Liver (tissue), 9 donors: ENCODE data around the gene SUCLG2. TPM values are rescaled to one million over a fixed set of nuclear protein-coding genes. Genes with fewer than 3 reads are reported as not detected.

Source experiments
- DNase-seq: peaks from one replicate; pipeline ENCODE4 v3.0.0-alpha.2; 2017; ENCODE audit warnings: low spot score
- H3K27ac ChIP-seq, 2 donors: one replicate each; pipeline ENCODE4 v1.7.0; 2013; ENCODE audit warnings: inconsistent platforms in 2 of 2, low read length in 2 of 2, control low read depth in 1 of 2, low read depth in 1 of 2, mild to moderate bottlenecking in 1 of 2
- H3K27me3 ChIP-seq, 4 donors: one replicate each; pipeline versions ENCODE4 v1.6.1 to v1.7.0; 2013; ENCODE audit warnings: low read length in 3 of 4, inconsistent platforms in 1 of 4, mild to moderate bottlenecking in 1 of 4, moderate library complexity in 1 of 4; ENCODE audit not compliant: control insufficient read depth in 4 of 4, insufficient read depth in 4 of 4
- H3K36me3 ChIP-seq, 4 donors: one replicate each; pipeline versions ENCODE4 v1.6.1 to v1.7.0; 2013; ENCODE audit warnings: low read length in 3 of 4, mild to moderate bottlenecking in 3 of 4, low read depth in 1 of 4, moderate library complexity in 1 of 4; ENCODE audit not compliant: control insufficient read depth in 4 of 4, insufficient read depth in 3 of 4
- H3K4me1 ChIP-seq, 4 donors: one replicate each; pipeline versions ENCODE4 v1.6.1 to v1.7.0; 2013; ENCODE audit warnings: low read length in 3 of 4, mild to moderate bottlenecking in 3 of 4, moderate library complexity in 1 of 4; ENCODE audit not compliant: control insufficient read depth in 4 of 4, insufficient read depth in 4 of 4
- H3K4me3 ChIP-seq, 3 donors: one replicate each; pipeline versions ENCODE4 v1.6.1 to v1.7.0; 2013; ENCODE audit warnings: low read length in 3 of 3, control low read depth in 1 of 3, low read depth in 1 of 3, mild to moderate bottlenecking in 1 of 3
- H3K9ac ChIP-seq, 2 donors: one replicate each; pipeline ENCODE4 v1.7.0; 2013; ENCODE audit warnings: low read length in 2 of 2, mild to moderate bottlenecking in 2 of 2, moderate library complexity in 2 of 2, control low read depth in 1 of 2, low read depth in 1 of 2
- H3K9me3 ChIP-seq, 4 donors: one replicate each; pipeline versions ENCODE4 v1.6.1 to v1.7.0; 2013; ENCODE audit warnings: low read length in 3 of 4; ENCODE audit not compliant: control insufficient read depth in 4 of 4
- ATF3 ChIP-seq: IDR thresholded peaks from 2 replicates; pipeline ENCODE4 v1.6.1; 2016; ENCODE audit warnings: antibody characterized with exemption
- CTCF ChIP-seq: fragments of 150-350 bp; IDR thresholded peaks from 2 replicates; pipeline ENCODE4 v1.5.1; 2017; ENCODE audit warnings: improper control_type of control experiment, low read depth, low read length; ENCODE audit not compliant: missing input control
- EGR1 ChIP-seq, 2 donors: IDR thresholded peaks; 2 replicates each; pipeline ENCODE4 v1.6.1; 2016 to 2018; ENCODE audit warnings: antibody characterized with exemption in 2 of 2, low read depth in 2 of 2
- FOXA1 ChIP-seq: IDR thresholded peaks from 2 replicates; pipeline ENCODE4 v1.6.1; 2016; ENCODE audit warnings: antibody characterized with exemption
- FOXA2 ChIP-seq: IDR thresholded peaks from 2 replicates; pipeline ENCODE4 v1.6.1; 2016; ENCODE audit warnings: antibody characterized with exemption
- GABPA ChIP-seq, 2 donors: IDR thresholded peaks in 1 of 2; conservative IDR thresholded peaks in 1 of 2; 2 replicates each; pipeline ENCODE4 v1.6.1; 2016; ENCODE audit warnings: antibody characterized with exemption in 2 of 2, mild to moderate bottlenecking in 1 of 2, moderate library complexity in 1 of 2
- HNF4A ChIP-seq, 2 donors: conservative IDR thresholded peaks; 2 replicates each; pipeline ENCODE4 v1.6.1; 2016; ENCODE audit warnings: antibody characterized with exemption in 2 of 2, mild to moderate bottlenecking in 2 of 2
- HNF4G ChIP-seq: IDR thresholded peaks from 2 replicates; pipeline ENCODE4 v1.6.1; 2016; ENCODE audit warnings: antibody characterized with exemption
- JUND ChIP-seq, 2 donors: IDR thresholded peaks; 2 replicates each; pipeline ENCODE4 v1.6.1; 2016; ENCODE audit warnings: antibody characterized with exemption in 2 of 2
- MAX ChIP-seq: IDR thresholded peaks from 2 replicates; pipeline ENCODE4 v1.6.1; 2016; ENCODE audit warnings: antibody characterized with exemption
- NR2F2 ChIP-seq: IDR thresholded peaks from 2 replicates; pipeline ENCODE4 v1.6.1; 2016; ENCODE audit warnings: antibody characterized with exemption
- RAD21 ChIP-seq, 2 donors: IDR thresholded peaks; 2 replicates each; pipeline ENCODE4 v1.6.1; 2016; ENCODE audit warnings: antibody characterized with exemption in 2 of 2, mild to moderate bottlenecking in 2 of 2
- REST ChIP-seq: IDR thresholded peaks from 2 replicates; pipeline ENCODE4 v1.6.1; 2016; ENCODE audit warnings: antibody characterized with exemption, mild to moderate bottlenecking
- RXRA ChIP-seq, 2 donors: IDR thresholded peaks; 2 replicates each; pipeline ENCODE4 v1.6.1; 2017 to 2018; ENCODE audit warnings: antibody characterized with exemption in 2 of 2, mild to moderate bottlenecking in 1 of 2
- SP1 ChIP-seq: IDR thresholded peaks from 2 replicates; pipeline ENCODE4 v1.6.1; 2018; ENCODE audit warnings: antibody characterized with exemption, mild to moderate bottlenecking
- TAF1 ChIP-seq: conservative IDR thresholded peaks from 2 replicates; pipeline ENCODE4 v1.6.1; 2016; ENCODE audit warnings: antibody characterized with exemption, mild to moderate bottlenecking
- YY1 ChIP-seq: IDR thresholded peaks from 2 replicates; pipeline ENCODE4 v1.6.1; 2016; ENCODE audit warnings: antibody characterized with exemption, mild to moderate bottlenecking
- ZBTB33 ChIP-seq: IDR thresholded peaks from 2 replicates; pipeline ENCODE4 v1.6.1; 2016; ENCODE audit warnings: antibody characterized with exemption
- WGBS: extraction: QIAGEN DNeasy Blood & Tissue Kit; methylation state at CpG from one replicate; pipeline ENCODE4 v1.1.7; 2013; 5-methylcytosine and 5-hydroxymethylcytosine counted together
- polyA plus RNA-seq, 2 donors: library from polyadenylated mRNA; stranded (reverse) in 1 of 2; unstranded in 1 of 2; fragments of 200-250 nt in 1 of 2; fragments of >200 nt in 1 of 2; fragmentation: Nextera tagmentation in 1 of 2; extraction: Ambion mirVana in 1 of 2; gene quantifications; one replicate each; pipeline versions ENCODE4 v1.2.1 to v1.2.3, GENCODE V29; 2013 to 2015
- total RNA-seq, 2 donors: library from RNA; depleted of rRNA; stranded (reverse); fragments of >200 nt; gene quantifications; one replicate each; pipeline ENCODE4 v1.2.3, GENCODE V29; 2014
- donor health status: healthy.
- donor health status: healthy.
- donor health status: healthy.
- donor health status: healthy.
- donor health status: healthy.

Gene SUCLG2
- total and polyA plus RNA-seq, 4 donors: 45.3 to 114 (median 92.8) TPM

- TF ChIP-seq CTCF (no peak), TAF1 (no peak), FOXA2 (no peak), SP1 (no peak), HNF4G (no peak), ZBTB33 (no peak), MAX (no peak), JUND (IDR thresholded peaks at IDR 0.05) (no peak)
- 90% methylated on average over 4 of the region's 4 CpGs for WGBS
- Histone ChIP-seq H3K9ac (no peak overlapping the region), H3K27ac (no peak overlapping the region), H3K4me1 (peaks cover 0 to 22% (median 16%) of the 10 kb centered on the region in 4 donors), H3K27me3 (no peaks in the 10 kb centered on the region), H3K9me3 (no peaks in the 10 kb centered on the region), H3K36me3 (no peaks in the 10 kb centered on the region), H3K4me3 (no peak overlapping the region)
- no peak for DNase-seq
Observed at GRCh38 chr3:67700596-67700995, 46.2 kb upstream of the SUCLG2 start.

- no peak overlapping the region for H3K9ac ChIP-seq
- peak overlapping the region in 1 of 3 donors; percentile 29 for H3K4me3 ChIP-seq
- no peak overlapping the region for H3K27ac ChIP-seq
- whole genome bisulfite sequencing: 26% methylated on average over 5 of the region's 5 CpGs
- H3K9me3 ChIP-seq: no peaks in the 10 kb centered on the region
- DNase-seq: no peak
- TF ChIP-seq FOXA2 (no peak), NR2F2 (no peak), REST (peak; percentile 22), FOXA1 (no peak), RXRA (IDR thresholded peaks at IDR 0.05) (peak; percentile 28 to 65), HNF4G (no peak), TAF1 (no peak), RAD21 (IDR thresholded peaks at IDR 0.05) (peak; percentile 52 to 57), HNF4A (conservative IDR thresholded peaks at IDR 0.05) (peak; percentile 15 to 58), SP1 (peak; percentile 18), GABPA (IDR thresholded peaks at IDR 0.05 in 1 of 2, conservative IDR thresholded peaks at IDR 0.05 in 1 of 2) (no peak), JUND (IDR thresholded peaks at IDR 0.05) (peak in 1 of 2 donors; percentile 40), YY1 (peak; percentile 77), CTCF (no peak), ZBTB33 (no peak), ATF3 (no peak), EGR1 (IDR thresholded peaks at IDR 0.05; ENCODE audit: low read depth in 2 of 2) (no peak), MAX (no peak)
- peaks cover 0 to 21% (median 15%) of the 10 kb centered on the region in 4 donors for H3K4me1 ChIP-seq
- no peaks in the 10 kb centered on the region for H3K36me3 ChIP-seq
- H3K27me3 ChIP-seq: no peaks in the 10 kb centered on the region
Observed at GRCh38 chr3:67699882-67700281, 45.5 kb upstream of the SUCLG2 start.
